CD4-positive, alpha-beta T cell treated with Interleukin-17A for 1 hour (primary cell): ENCODE results near the gene MORN2.

Source experiments
- DNase-seq: peaks from one replicate; pipeline ENCODE4 v3.0.0-alpha.2; 2020

MORN2 gene

DNA sequence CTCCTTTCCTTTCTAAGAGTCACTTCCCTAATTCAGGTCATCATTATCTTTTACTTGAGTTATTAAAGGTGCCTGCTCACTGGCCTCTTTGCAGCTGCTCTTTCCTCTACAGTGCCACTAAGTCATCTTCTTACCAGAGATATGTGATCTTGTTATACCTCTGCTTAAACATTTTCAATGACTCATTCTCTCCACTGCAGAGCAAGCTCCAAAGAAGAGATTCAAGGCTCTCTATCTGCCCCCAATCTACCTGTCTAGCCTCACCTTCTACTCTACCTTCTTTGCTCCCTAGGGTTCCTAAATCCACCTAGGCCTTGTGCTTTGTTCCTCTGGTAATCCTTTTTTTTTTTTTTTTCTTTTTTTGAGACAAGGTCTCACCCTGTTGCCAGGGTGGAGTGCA is 17.0 kb downstream of the MORN2 start:
- DNase-seq: no peak

DNA sequence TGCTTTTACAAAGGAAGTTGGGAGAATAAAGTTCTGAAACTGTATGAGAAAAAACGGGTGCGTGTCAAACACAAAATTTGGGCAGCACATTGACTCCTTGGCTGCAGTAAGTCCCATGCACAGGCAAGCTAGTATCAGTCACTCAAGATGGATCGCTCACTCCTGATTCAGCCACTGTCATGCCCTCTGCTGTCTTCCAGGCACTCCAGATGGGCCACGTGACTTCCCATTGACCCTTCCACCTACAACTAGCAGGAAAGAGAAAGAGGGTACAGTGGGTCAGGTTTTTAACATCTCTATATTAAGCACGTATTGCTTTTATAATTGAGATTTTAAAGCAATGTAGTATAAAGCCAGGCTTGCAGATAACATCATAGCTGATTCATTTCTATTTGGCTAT is 22.5 kb downstream of the MORN2 start:
- DNase-seq: no peak

DNA sequence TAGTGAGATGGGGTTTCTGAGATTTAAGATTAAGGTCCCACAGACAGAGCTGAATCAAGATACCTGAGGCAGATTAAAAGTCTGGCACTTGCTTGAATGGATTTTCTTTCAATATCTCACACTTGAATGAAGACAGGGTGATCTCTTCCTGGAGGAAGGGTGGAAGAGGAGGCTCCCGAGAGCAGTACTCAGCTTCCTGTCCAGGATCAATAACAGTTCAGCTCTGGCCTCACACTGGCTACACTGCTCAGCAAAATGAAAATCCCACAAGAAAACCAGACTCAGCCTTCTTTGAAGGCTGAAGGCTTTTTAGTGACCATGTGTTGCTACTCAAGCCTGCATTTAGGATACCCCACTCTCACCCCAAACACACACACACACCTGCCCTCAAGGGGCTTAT is 24.9 kb downstream of the MORN2 start:
- no peak for DNase-seq

DNA sequence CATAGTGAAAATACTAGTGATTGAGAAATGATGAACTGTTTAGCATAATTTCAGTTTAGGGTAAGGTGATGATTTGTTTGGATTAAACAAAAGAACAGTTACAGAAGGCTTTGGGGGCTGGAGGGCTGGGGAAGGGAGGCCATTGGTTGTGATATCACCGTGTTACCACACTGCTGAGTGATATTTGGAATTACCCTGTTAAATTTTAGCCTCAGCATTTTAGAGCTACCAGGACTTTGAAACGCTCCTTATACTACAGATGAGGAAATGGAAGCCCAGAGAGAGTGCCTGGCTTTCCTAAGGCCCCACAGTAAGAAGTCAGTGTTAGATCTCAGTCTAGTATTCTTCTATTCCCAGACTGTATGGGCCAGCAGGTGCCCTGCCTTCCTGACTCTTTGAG is 29.5 kb downstream of the MORN2 start:
- DNase-seq: no peak

DNA sequence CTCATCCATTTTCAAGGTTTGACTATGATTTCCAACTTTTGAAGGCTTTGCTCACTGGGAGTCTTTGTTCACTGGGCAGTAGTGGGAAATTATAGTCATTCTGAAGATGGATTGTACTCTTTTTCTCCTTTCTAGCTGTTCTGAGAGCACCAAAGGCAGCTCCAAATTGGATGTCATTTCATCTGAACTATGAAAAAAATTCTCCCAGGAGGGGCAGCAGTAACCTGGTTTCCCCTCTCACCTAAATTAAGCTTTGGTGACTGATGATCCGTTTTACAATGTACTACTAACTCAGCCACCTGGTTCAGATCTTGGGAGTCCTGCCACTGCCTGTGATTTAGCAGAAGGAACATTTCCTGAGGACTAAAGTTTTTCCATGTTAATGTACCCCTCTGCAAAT is 31.5 kb downstream of the MORN2 start:
- no peak for DNase-seq

DNA sequence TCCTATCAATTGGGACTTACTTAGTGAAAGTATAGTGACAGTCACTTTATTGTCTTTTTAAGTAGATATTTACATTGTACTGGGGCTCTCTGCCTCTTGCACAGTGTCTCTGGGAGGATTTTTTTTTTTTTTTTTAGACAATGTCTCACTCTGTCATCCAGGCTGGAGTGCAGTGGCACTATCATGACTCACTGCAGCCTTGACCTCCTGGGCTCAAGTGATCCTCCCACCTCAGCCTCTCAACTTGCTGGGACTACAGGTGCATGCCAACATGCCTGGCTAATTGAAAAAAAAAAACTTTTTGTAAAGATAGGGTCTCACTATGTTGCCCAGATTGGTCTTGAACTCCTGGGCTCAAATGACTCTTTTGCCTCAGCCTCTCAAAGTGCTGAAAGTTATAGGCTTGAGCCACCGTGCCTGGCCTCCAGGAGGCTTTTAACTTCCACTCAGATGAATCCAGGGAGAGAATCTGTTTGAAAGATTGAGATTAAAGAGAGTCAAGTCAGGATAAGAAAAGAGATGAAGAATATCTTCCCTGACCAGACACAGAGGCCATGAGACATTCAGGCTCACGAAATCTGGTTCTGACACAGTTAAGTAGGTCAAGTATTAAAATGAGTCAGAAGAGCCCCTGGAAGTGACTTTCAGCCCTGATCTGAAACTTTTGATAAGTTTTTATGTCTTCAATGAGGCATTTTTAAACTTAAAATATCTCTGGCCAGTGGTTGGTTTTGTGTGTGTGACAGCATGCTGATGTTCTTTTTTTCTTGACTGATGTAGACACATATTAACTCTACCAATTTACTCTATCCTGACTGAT is 32.2 kb downstream of the MORN2 start:
- DNase-seq: no peak

DNA sequence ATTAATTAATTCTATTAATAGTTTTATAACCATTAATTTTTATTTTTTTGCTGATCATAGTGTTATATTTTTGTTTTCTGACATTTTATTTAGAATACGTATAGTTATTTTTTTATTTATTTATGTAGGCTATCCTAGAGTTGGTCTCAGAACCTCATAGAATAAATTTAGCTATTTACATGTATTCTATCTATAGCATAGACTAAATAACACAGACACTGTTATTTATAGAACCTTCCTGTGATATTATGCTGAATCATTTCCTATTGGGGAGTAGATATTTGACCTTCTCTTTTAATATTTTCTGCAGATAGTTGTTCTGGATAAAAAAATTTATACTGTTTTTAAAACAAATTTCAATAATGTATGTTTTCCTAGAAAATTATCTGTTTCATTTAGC is 34.1 kb downstream of the MORN2 start:
- no peak for DNase-seq

DNA sequence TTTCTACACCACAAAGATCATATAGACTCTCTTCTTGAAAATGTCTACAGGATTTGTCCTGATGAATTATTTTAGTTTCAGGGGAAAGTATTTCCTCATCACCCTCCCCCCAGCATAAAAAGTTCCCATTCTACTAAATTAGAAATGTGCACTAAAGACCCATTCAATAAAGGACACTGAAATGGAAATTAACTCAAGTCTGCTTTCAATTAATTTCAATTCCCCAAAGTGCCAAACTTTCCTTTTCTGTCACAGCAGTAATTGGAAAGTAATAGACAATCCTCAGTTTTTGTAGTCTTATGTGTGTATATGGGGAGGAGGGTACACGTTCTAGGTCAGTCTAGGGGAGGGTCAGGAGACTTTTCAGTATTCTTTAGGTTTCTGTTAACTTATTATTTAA is 35.4 kb downstream of the MORN2 start:
- no peak for DNase-seq

DNA sequence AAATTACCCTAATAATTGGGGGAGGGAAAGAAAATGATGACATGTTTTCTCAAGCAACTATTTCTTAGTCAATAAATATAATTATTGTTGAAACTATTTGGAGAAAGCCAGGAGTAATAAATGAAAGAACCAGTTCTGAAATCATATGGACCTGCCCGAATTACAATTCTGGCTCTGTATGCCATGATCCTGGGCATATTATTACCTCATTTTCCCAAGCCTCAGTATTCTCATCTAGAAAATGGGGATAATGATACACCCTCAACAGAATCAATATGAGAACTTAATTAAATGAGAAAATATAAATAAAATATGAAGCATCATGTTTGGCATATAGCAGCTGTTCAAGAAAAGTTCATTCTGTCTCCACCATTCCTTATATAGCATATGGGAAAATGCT is 36.8 kb downstream of the MORN2 start:
- DNase-seq: no peak

DNA sequence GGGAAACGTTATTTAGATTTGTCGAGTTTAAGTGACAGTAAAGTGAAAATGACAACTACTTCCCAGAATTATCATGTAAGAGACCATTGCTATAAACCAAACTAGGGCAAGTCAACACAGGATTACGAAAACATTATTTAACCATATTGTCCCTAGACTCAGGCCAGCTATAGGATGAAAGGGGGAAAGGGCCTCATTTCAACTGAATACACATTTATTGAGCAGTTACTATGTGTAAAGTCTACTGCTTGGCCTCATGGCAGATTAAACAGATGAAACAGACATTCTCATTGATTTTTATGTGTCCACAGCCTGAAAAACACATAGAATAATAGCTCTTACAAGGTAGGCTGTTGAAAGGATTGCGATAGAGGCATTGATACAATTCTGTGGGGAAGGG is 46.6 kb downstream of the MORN2 start:
- DNase-seq: no peak

DNA sequence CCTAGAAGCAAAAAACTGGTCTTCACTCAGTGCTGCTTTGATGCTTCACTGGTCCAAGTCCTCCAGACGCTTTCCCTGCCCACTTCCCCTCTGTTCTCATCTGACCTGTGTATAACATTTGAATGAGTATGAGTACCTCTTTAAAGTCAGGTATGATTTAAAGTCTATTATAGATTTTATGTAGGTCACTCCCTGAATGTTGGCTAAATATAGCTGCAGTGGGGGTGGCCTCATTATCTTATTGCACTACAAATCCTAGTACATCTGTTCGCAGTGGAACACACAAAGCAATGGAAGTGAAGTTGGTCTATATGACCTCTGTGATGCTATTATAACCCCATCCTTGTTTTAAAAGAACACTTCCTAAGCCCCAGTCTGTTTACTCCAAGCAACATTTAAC is 47.1 kb downstream of the MORN2 start:
- no peak for DNase-seq

DNA sequence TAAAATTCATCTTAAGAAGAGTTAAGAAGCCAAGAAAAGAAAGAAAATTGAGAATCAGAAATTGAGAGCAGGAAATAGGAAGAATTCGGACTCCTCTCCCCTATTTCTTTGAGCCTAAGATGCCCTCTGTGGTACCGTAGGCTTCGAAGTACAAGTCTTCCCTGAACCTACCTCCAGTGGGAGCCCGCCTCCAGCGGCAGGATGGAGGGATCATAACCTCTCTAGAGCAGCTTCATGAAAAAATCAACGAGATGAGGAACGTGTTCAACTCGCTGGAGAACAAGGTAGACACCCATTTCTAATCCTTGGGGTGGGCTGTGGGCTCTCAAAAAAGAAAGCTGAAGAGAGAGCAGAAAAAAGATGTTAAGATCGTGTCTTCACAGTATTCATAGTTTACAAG is 50.2 kb downstream of the MORN2 start:
- DNase-seq: no peak

DNA sequence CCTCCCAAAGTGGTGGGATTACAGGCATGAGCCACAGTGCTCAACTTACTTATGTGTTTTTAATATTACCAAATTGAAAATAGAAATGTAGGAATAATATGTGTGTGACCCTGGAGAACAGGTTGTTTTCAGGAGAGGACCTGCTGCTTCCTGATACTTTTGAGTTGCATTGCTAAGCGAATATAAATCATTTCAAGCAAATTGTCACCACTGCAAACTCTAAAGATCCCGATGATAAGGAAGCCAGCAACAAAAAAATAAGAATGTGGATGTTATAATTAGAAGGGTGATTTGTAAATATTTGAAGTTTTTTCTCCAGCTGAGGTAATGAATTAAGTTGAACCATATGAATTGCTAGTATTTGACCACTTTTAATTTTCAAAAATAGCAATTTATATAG is 54.8 kb downstream of the MORN2 start:
- DNase-seq: no peak
